Activated CD8-positive, alpha-beta memory T cell treated with anti-CD3 and anti-CD28 coated beads for 4 hours (primary cell): Measurements from ENCODE around the gene DNAJC21.

Experiments
- DNase-seq, 2 donors: peaks; one replicate each; pipeline ENCODE4 v3.0.0-alpha.2; 2020; ENCODE audit warnings: low read depth in 2 of 2

Gene DNAJC21

GRCh38 chr5:34977934-34978613, 48.7 kb downstream of the DNAJC21 start:
- DNase-seq = no peak

DNA sequence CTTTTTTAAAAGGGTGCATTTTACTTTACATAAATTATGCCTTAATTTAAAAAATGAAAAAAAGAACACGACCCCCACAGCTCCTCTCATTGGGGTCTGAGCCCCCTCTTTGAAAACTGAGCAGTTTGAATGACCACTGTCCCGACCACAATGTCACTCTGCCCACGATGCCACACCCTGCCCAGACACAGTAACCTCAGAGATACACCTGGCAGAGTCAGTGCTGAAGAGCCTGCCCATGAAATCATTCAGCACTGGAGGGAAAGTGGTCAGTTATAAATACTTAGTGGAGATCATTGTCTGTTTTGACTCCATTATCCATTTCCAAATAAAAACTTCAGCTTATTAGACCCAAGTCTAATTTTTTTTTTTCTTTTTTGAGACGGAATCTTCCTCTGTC, 49.3 kb downstream of the DNAJC21 start:
- DNase-seq = no peak

GRCh38 chr5:34982823-34983222, 53.5 kb downstream of the DNAJC21 start:
- DNase-seq = no peak

DNA sequence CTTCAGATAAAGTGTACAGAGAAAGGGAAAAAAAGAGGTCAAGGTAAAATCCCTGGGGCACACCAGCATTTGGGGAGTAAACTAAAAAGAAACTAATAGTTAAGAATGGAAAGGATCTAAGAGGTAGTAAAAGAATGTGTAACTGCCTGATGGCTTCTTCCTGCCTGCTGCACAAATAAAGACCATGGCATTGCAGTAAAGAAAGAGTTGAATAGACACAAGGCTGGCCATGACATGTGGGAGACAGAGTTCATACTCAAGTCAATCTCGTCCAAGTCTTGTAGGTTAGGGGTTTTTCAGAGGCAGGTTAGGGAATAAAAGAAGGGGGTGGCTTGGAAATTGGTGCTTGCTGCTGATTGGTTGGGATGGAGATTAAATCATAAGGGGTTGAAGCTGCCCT, 57.6 kb downstream of the DNAJC21 start:
- no peak for DNase-seq

- no peak for DNase-seq
Observed at GRCh38 chr5:34991486-34992238, 62.3 kb downstream of the DNAJC21 start.

- no peak for DNase-seq
Observed at GRCh38 chr5:34993951-34994350, 64.6 kb downstream of the DNAJC21 start.

DNA sequence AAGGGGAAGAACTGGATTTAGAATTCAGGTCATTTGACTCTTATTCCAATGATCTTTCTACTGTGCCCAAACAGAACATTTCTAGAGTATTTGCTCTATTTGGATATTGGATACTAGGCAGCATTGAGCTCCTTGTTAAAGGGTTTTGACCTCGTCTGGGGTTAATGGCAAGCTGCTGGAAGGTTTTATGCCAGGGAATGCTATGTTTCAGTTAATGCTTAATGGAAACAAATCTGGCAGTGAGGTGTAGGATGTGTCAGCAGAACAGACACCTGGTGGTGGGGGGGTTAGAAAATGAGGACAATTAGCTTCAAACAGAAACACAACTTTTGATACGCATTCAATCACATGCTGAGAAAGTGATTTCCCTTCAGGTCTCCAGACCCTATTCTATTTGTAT, 66.9 kb downstream of the DNAJC21 start:
- no peak for DNase-seq

DNA sequence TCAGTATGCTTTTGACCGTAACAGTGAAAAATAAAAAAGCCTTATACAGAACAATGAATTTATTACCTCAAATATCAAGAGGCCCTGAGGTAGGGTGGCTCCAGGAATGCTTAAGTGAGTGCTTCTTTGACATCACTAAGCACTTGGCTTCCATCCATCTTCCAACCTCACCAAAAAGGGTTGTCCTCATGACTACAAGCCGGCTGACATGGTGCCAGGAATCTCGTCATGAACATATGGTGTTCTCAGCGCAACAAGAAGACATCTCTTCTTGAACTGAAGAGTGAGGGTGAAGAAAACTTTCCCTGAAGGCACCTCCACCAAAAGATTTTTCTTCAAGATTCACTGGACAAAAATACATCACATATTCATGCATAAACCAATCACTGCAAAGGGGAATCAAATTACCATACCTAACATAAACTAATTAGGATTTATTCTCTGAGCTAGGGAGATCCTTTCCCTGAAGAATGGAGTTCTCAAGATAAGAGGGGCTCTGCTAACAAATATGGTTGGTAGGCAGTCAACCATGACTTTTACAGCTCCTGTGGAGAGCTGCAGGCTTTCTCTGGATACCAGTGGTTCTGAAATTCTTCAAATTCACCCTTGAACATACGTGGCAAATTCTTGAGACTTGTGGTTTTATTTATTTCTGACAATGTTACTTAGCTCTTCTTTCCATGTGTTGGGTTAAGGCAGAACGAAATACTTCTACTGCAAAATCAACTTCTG, 68.9 kb downstream of the DNAJC21 start:
- DNase-seq = no peak

DNA sequence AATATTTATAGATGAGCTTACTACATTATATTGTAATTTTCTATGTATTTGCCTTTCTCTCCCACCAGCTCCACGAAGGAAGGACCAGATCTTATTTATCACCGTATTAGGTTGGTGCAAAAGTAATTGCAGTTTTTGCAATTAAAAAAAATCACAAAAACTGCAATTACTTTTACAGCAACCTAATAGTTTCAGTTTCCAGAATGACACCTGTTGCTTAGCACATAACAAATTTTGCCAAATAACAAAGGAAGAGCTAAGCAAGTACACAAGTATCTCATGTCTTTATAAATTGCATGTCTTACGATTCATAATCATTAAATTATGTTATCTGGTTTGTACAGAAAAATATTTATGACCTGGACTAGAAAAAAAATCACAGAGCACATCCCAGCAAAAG, 72.5 kb downstream of the DNAJC21 start:
- no peak for DNase-seq

- DNase-seq = no peak
Observed at GRCh38 chr5:35002459-35002858, 73.1 kb downstream of the DNAJC21 start.

DNA sequence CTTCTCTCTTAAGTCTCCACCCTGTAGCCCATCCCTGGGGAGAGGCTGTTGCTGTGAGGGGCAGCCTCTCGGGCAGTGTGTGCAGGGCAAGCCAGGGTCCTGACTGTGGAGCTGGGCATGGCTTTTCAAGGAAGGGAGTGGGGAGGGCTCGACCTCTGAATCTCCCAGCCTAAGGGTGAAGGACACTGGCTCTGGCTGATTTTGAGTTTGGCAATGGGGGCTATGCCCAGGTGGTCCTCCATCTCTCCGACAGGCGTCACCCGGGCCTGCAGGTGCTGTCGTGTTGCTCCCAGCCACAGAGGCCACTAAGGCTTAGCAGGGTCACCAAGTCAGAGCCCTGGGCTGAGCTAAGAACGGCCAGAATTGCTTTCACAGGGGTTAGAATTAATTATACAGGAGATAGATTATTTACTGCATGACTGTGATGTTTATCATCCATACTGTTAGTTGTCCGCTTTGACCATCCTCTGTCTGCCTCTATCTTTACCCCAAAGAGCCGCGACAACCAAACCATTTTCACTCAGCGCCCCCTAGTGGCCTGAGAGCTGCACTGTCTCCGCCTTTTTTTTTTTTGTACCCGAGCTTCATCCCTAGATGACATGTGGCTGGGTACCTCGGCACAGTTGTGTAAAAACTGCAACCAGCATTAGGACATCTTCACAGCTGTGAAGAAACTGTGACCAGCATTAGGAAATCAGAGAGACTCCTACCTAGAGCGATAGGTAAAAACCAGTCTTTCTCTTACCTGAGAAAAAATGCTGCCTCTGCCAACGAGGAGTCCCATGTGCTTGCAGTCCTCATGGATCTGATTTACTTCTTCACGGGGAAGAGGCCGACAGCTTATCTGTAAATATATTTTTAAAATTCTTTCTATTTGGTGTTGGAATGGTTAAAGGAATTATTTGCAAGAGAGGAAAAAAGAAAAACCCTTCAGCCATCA, 73.9 kb downstream of the DNAJC21 start:
- DNase-seq = peak in 1 of 2 donors; percentile 1

DNA sequence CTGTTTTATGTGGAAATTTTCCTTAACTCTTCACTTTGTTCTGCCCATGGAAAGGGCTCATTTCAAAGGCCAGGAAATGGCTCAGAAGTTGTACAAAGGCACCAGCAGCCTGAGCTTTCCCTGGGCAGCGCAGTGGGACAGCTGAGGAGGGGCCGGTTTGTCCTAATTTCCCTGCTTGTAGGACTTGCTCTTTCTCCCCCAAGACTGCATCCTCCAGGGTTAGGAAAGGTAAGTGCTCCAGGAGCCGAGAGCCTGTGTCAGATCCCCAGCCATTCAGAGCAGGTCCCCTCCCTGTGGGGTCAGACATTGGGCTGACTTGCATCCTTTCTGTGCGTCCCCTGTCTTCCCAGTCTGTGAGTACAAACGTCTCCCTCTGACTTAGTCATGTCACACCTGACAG, 74.8 kb downstream of the DNAJC21 start:
- no peak for DNase-seq

- no peak for DNase-seq
Observed at GRCh38 chr5:35004771-35005170, 75.4 kb downstream of the DNAJC21 start.
